CMK (cell line): ENCODE data around the gene BICRAL.
A peak's percentile ranks its signal among the peaks of the same experiment; 100 is the strongest.
"Not testable (repeated sequence)": the region's sequence is repeated elsewhere in the genome, so short reads cannot be mapped to it uniquely, and the experiment has no call there.

Experiments used
- DNase-seq: peaks from one replicate; pipeline ENCODE4 v3.0.0-alpha.2; 2010; ENCODE audit warnings: low read depth

Gene BICRAL

GRCh38 chr6:42781796-42782688 lies at the start of gene BICRAL:
Gene BICRAL (plus strand): TSS chr6:42782052. CDS start chr6:42822023, 39,971 bp downstream.
- DNase-seq: peak; percentile 43

GRCh38 chr6:42733867-42734481 lies 47.9 kb upstream of the BICRAL start:
- DNase-seq: not testable (repeated sequence)

- no peak for DNase-seq
Measured at GRCh38 chr6:42735976-42736375, 45.9 kb upstream of the BICRAL start.

- no peak for DNase-seq
Measured at GRCh38 chr6:42740725-42741124, 41.1 kb upstream of the BICRAL start.

- no peak for DNase-seq
Measured at GRCh38 chr6:42742116-42742894, 39.5 kb upstream of the BICRAL start.

- no peak for DNase-seq
Measured at GRCh38 chr6:42744351-42744893, 37.4 kb upstream of the BICRAL start.

GRCh38 chr6:42745083-42745639 lies 36.7 kb upstream of the BICRAL start:
- no peak for DNase-seq

GRCh38 chr6:42745640-42746462 lies 36.0 kb upstream of the BICRAL start, which contains the start of gene TBCC:
Gene TBCC (minus strand): TSS chr6:42746103. CDS start chr6:42746073, 30 bp downstream.
- peak; percentile 95 for DNase-seq

GRCh38 chr6:42746463-42747391 lies 35.1 kb upstream of the BICRAL start:
- peak; percentile 83 for DNase-seq

- no peak for DNase-seq
Measured at GRCh38 chr6:42748203-42748898, 33.5 kb upstream of the BICRAL start.

GRCh38 chr6:42751055-42751454 lies 30.8 kb upstream of the BICRAL start:
- DNase-seq: no peak

- no peak for DNase-seq
Measured at GRCh38 chr6:42754759-42755158, 27.1 kb upstream of the BICRAL start.

- no peak for DNase-seq
Measured at GRCh38 chr6:42756722-42757121, 25.1 kb upstream of the BICRAL start.

- no peak for DNase-seq
Measured at GRCh38 chr6:42758756-42759430, 23.0 kb upstream of the BICRAL start.

GRCh38 chr6:42761287-42762067 lies 20.4 kb upstream of the BICRAL start:
- no peak for DNase-seq

- DNase-seq: no peak
Measured at GRCh38 chr6:42762426-42762859, 19.4 kb upstream of the BICRAL start.

GRCh38 chr6:42762950-42763349 lies 18.9 kb upstream of the BICRAL start:
- no peak for DNase-seq
